Embryonic facial prominence (tissue), 1 donor: ENCODE data around the gene CIBAR2.
"Not testable (repeated sequence)": the region's sequence is repeated elsewhere in the genome, so short reads cannot be mapped to it uniquely, and the experiment has no call there.

Source experiments
- DNase-seq: peaks from one replicate; pipeline ENCODE4 v3.0.0-alpha.2; 2016; ENCODE audit errors: extremely low spot score

Gene CIBAR2

GRCh38 chr16:85062845-85063244 lies 49.4 kb downstream of the CIBAR2 start:
- no peak for DNase-seq

- DNase-seq: no peak
Observed at GRCh38 chr16:85062323-85062722, 49.9 kb downstream of the CIBAR2 start.

- no peak for DNase-seq
Observed at GRCh38 chr16:85061566-85061965, 50.7 kb downstream of the CIBAR2 start.

- no peak for DNase-seq
Observed at GRCh38 chr16:85058909-85059308, 53.4 kb downstream of the CIBAR2 start.

- no peak for DNase-seq
Observed at GRCh38 chr16:85057948-85058347, 54.3 kb downstream of the CIBAR2 start.

- no peak for DNase-seq
Observed at GRCh38 chr16:85057212-85057889, 54.9 kb downstream of the CIBAR2 start.

- DNase-seq: no peak
Observed at GRCh38 chr16:85056211-85056748, 56.0 kb downstream of the CIBAR2 start.

GRCh38 chr16:85055493-85056210 lies 56.6 kb downstream of the CIBAR2 start:
- no peak for DNase-seq

- DNase-seq: no peak
Observed at GRCh38 chr16:85054948-85055492, 57.3 kb downstream of the CIBAR2 start.

GRCh38 chr16:85054321-85054720 lies 58.0 kb downstream of the CIBAR2 start:
- DNase-seq: not testable (repeated sequence)

- no peak for DNase-seq
Observed at GRCh38 chr16:85052536-85052935, 59.7 kb downstream of the CIBAR2 start.

- DNase-seq: no peak
Observed at GRCh38 chr16:85051683-85052082, 60.6 kb downstream of the CIBAR2 start.

GRCh38 chr16:85051067-85051581 lies 61.1 kb downstream of the CIBAR2 start:
- no peak for DNase-seq

GRCh38 chr16:85049706-85050305 lies 62.5 kb downstream of the CIBAR2 start:
- DNase-seq: no peak

- no peak for DNase-seq
Observed at GRCh38 chr16:85048921-85049562, 63.2 kb downstream of the CIBAR2 start.
